Endometrial microvascular endothelial cells (primary cell): ENCODE results near the gene SUFU. TPM values are rescaled to one million over a fixed set of nuclear protein-coding genes. Genes with fewer than 3 reads are reported as not detected.

Experiments used
- in situ Hi-C: cut with HindIII; loops from 2 replicates; pipeline ENCODE4 v1.10.0; 2017; ENCODE audit warnings: low sequenced_read_pairs, low pct_unique_long_range_greater_than_20kb; ENCODE audit errors: inconsistent ontology term
- total RNA-seq: library from RNA; depleted of rRNA; stranded (reverse); fragments of >200 nt; gene quantifications from one replicate; pipeline ENCODE4 v1.2.3, GENCODE V29; 2015; ENCODE audit errors: inconsistent ontology term

Gene SUFU
- total RNA-seq, 1 donor from 2014 or later = 7.6 TPM

DNA sequence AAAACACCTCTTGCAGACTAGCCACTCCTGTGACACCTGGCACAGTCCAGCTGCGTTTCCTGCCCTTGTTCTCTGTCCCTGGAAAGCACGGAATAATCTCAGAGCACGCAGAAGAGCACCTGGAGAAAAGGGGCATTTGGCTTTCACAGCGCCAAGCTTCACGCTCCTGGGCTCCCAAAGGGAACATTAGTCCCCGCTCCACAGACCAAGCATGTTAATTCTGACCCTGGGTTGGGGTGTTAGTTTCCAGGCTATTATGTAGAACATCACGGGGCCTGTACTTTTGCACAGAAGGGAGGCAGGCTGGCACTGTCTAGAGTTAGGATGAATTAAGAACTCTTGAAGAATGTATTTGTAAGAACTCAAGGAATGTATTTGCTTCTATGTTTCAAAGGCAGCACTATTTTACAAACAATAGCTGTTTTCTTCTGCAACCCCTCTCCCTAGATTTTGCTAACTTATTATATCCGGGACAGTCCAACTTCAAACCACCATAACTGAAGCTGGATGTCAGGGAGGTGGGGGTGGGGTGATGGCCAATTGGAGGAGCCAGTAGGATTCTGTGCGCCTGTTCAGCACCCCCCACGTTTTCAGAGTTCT is 78.3 kb downstream of the SUFU start:
- in situ Hi-C loops = no loop called here

DNA sequence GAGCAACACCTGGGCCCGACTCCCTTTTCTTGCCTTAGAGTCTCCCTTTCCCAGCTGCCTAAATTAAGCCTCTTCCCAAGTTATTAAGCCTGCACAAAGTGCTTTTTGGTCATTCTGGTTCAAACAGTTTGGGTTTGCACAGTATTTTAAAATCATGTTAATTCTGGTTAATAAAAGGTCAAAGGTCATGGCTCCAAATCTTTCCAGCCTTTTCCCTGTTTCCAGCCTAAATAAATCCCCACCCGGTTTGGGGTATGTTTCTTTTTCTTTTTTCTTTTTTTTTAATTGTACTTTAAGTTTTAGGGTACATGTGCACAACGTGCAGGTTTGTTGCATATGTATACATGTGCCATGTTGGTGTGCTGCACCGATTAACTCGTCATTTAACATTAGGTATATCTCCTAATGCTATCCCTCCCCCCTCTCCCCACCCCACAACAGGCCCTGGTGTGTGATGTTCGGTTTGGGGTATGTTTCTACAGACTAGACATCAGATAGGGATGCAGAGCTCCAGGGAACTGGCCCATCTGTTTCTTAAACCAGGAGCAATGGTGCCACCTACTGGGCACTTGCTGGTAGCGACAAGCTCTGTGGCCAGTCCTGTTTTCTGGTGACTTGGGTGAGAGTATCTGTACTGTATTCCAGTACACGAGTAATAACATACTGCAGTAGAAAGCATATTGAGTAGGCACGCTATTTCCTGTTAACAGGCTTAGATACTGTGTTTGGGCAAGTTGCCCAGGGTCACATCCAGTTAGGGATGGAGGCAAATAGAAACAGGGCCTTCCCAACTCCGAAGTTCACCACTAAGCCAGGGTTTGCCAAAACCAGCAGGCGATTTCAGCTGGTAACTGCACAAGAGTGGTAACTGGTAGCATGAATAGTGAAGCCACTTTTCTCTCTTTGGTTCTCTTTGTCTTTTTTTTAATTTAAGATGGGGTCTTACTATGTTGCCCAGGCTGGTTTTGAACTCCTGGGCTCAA is 80.0 kb downstream of the SUFU start:
- in situ Hi-C loops = no loop called here

DNA sequence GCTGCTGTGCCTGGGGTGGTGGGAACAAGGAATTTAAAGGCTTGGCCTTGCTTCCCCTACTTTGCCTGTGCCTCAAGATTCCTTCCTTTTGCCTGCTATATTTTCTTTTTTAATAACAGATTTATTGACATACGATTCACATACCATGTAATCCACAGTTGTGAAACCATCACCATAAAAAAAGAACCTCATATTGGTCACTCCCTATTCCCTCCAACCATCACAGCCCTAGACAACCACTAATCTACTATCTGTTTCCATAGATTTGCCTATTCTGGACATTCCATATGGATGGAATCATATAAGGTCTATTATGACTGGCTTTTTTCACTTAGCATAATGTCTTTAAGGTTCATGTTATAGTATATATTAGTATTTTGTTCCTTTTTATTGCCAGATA is 81.3 kb downstream of the SUFU start:
- in situ Hi-C loops = no loop called here

DNA sequence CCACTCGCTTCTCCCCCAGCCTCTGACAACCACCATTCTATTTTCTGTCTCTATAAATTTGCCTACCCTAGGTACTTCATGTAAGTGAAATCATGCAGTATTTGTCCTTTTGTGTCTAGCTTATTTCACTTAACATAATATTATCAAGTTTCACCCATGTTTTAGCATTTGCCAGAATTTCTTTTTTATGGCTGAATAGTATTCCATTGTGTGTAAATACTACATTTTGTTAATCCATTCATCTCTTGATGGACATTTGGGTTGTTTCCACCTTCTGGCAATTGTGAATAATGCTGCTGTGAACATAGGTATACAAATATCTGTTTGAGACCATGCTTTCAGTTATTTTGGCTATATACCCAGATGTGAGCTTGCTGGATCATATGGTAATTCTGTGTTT is 83.1 kb downstream of the SUFU start:
- in situ Hi-C loops = no loop called here

GRCh38 chr10:102588875-102589274 is 85.1 kb downstream of the SUFU start:
- in situ Hi-C loops = no loop called here

GRCh38 chr10:102593074-102593803 is 89.5 kb downstream of the SUFU start:
- in situ Hi-C loops = loop anchor here (10.0 kb wide), 1 partner anchor 88 kb away; the partner anchor contains the start of genes ACTR1A and SUFU

DNA sequence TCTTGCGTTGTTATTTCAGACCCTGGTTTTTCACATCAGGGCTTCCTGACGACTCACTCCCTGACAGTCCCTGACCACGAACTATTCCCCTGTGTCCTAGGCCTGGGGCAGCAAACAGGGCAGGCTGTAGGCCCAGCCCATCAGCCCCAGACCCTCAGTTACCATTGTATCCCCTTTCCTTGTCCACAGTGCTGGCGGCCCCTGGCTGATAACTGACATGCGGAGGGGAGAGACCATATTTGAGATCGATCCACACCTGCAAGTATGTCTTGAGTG is 90.0 kb downstream of the SUFU start:
- in situ Hi-C loops = loop anchor here (10.0 kb wide), 1 partner anchor 89 kb away; the partner anchor contains the start of genes ACTR1A and SUFU

- in situ Hi-C loops = loop anchor here (10.0 kb wide), 1 partner anchor 90 kb away; the partner anchor contains the start of genes ACTR1A and SUFU
These were observed 91.5 kb downstream of the SUFU start for GRCh38 chr10:102595293-102595692.

- in situ Hi-C loops = loop anchor here (10.0 kb wide), 1 partner anchor 91 kb away; the partner anchor contains the start of genes ACTR1A and SUFU
These were observed 92.1 kb downstream of the SUFU start for GRCh38 chr10:102595897-102596296.

DNA sequence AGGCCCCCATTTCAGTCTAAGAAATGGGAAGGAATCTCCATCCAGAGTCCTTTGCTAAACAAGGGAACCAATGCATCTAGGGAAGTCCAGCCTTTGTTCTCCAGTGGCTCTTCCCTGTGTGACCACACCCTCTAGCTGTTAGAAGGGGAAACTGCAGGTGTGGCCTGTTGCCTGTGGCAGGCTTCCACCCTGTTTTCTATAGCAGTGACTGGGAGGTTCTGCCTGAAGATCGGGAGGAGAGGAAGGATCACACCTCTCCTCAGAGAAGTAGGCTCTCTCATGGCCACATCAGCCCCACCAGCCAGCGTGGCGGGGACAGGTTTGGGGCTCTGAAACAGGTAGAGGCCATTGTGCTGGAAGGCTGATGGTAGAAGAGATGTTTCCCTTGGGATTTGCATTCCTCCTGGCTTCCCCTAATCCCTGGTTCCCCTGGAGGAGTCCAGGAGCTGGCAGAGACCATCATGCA is 92.8 kb downstream of the SUFU start:
- in situ Hi-C loops = loop anchor here (10.0 kb wide), 1 partner anchor 92 kb away; the partner anchor contains the start of genes ACTR1A and SUFU

DNA sequence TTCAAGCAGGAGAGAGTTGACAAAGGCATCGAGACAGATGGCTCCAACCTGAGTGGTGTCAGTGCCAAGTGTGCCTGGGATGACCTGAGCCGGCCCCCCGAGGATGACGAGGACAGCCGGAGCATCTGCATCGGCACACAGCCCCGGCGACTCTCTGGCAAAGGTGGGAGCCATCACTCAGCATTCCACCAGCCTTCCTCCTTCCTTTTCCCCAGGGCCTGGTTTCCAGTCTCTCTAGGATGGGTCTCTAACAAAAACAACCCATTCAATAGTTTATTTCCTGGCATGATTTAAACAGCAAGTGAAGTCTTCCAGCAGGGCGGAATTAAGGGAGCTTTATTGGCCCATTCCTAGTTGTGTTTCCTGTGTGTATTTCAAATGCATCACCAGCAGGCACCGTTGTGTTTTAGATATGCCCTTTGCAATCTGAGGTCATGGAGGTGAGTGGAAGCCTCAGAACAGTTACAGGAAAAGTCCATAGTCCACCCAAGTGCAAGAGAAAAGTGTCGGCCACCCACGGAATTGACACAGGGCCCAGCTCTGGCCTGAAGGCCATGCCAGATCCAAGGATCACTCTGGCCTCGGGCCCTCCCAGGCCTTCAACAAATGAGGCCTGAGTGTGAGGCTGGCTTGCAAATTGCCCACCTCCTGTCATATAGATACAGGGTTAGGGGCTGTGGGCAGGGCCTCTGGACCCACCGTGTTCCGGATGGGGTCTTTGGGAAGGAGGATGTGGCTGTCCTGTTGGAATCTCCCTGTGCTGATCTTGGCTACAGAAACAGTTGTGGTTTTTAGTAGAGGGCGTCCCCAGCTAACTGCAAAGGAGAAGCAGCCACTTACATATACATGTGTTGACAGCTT is 93.6 kb downstream of the SUFU start:
- in situ Hi-C loops = loop anchor here (10.0 kb wide), 1 partner anchor 93 kb away; the partner anchor contains the start of genes ACTR1A and SUFU

GRCh38 chr10:102598243-102598642 is 94.5 kb downstream of the SUFU start:
- in situ Hi-C loops = loop anchor here (10.0 kb wide), 1 partner anchor 93 kb away; the partner anchor contains the start of genes ACTR1A and SUFU

- in situ Hi-C loops = loop anchor here (10.0 kb wide), 1 partner anchor 95 kb away; the partner anchor contains the start of genes ACTR1A and SUFU
These were observed 96.0 kb downstream of the SUFU start for GRCh38 chr10:102599565-102600327.

GRCh38 chr10:102600816-102601215 is 97.0 kb downstream of the SUFU start:
- in situ Hi-C loops = no loop called here

DNA sequence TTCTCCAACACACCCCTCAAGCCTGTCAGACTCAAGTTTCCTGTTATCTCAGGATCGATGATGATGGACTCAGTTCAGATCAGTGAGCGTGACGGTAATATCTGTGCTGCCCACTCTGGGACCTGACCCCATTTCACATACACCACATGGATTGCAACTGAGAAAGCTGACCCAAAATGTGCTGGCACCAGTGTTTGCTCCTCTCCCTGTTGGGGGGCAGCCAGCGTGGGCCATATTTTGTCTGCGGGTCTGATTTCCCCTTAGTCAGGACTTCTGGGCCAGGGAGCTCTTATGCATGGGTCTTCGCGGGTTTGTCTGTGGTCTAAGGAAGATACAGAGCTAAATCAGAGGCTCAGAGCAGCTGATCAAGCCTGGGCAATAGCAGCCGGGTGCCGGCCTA is 97.9 kb downstream of the SUFU start:
- in situ Hi-C loops = no loop called here

GRCh38 chr10:102602272-102603045 is 98.7 kb downstream of the SUFU start:
- in situ Hi-C loops = no loop called here

- in situ Hi-C loops = no loop called here
These were observed 100.2 kb downstream of the SUFU start for GRCh38 chr10:102603946-102604345.
